HG03571 (cell line): ENCODE measurements around the gene ADAMTS8.

Experiments used
- ATAC-seq: cut with Tn5 transposase; IDR thresholded peaks from one replicate; pipeline ENCODE4 v1.9.1; 2021; ENCODE audit not compliant: unreplicated experiment

ADAMTS8 gene

GRCh38 chr11:130428316-130429119 lies at the start of gene ADAMTS8:
Gene ADAMTS8, minus strand, starts transcription at chr11:130428609. Its CDS starts 323 bp downstream, at chr11:130428286.
- ATAC-seq = no peak

GRCh38 chr11:130477586-130478203 lies 49.3 kb upstream of the ADAMTS8 start:
- ATAC-seq = no peak

- ATAC-seq = no peak
Measured at GRCh38 chr11:130476922-130477491, 48.6 kb upstream of the ADAMTS8 start.

- ATAC-seq = no peak
Measured at GRCh38 chr11:130476200-130476921, 48.0 kb upstream of the ADAMTS8 start.

DNA sequence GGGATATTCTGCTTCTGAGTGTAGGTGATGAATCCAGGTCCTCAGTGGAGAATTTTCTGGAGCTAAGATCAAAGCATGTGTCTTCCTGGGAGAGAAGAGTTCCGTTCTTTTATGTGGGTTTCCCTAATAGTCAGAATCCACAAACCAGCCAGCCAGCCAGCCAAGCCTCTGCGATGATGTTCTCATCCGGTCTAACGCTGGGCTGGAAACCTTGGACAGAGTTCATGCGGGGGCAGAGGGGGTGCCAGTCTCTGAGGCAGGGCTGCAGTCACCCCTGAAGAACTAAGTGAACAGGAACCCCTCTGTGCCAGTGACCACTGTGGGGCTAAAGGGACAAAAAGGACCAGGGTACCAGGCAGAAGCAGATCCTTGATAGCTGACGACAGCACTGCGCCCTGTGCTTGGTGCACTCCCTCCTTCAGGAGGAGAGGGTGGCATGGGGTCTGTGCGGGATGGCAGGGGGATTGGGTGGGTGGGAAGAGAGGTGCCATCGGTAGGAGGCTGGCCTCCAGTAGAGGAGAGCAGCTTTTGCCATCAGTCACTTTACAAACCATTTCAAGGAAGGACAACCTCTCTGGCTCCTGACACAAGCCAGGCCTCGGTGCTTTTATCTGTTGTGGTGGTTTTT lies 47.1 kb upstream of the ADAMTS8 start:
- ATAC-seq = no peak

- ATAC-seq = no peak
Measured at GRCh38 chr11:130474637-130475400, 46.4 kb upstream of the ADAMTS8 start.

GRCh38 chr11:130473795-130474377 lies 45.5 kb upstream of the ADAMTS8 start:
- no peak for ATAC-seq

DNA sequence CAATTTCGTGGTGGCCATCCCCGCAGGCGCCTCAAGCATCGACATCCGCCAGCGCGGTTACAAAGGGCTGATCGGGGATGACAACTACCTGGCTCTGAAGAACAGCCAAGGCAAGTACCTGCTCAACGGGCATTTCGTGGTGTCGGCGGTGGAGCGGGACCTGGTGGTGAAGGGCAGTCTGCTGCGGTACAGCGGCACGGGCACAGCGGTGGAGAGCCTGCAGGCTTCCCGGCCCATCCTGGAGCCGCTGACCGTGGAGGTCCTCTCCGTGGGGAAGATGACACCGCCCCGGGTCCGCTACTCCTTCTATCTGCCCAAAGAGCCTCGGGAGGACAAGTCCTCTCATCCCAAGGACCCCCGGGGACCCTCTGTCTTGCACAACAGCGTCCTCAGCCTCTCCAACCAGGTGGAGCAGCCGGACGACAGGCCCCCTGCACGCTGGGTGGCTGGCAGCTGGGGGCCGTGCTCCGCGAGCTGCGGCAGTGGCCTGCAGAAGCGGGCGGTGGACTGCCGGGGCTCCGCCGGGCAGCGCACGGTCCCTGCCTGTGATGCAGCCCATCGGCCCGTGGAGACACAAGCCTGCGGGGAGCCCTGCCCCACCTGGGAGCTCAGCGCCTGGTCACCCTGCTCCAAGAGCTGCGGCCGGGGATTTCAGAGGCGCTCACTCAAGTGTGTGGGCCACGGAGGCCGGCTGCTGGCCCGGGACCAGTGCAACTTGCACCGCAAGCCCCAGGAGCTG lies 44.8 kb upstream of the ADAMTS8 start:
- no peak for ATAC-seq

DNA sequence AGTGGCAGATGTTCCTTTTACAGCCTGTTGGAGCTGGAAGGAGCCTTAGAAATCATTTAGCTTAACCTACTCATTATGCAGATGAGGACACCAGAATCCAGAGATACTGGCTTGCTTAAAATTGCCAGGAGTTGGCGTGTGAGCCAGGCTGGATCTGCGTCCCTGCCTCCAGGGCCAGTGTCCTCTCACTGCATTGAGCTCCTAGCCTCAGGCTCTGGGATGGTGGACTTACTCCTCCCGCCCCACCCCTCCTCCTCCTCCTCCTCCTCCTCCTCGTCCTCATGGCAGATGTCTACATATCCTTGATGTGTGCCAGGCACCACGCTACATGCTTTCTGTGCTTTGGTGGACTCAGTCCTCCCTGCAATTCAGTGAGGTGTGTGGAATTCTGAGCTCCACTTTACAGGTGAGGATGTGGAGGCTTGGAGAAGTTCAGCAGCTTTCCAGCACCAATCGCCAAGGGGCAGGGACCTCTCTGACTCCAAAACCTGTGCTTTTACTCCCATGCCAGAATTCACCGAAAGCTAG lies 44.1 kb upstream of the ADAMTS8 start:
- no peak for ATAC-seq

DNA sequence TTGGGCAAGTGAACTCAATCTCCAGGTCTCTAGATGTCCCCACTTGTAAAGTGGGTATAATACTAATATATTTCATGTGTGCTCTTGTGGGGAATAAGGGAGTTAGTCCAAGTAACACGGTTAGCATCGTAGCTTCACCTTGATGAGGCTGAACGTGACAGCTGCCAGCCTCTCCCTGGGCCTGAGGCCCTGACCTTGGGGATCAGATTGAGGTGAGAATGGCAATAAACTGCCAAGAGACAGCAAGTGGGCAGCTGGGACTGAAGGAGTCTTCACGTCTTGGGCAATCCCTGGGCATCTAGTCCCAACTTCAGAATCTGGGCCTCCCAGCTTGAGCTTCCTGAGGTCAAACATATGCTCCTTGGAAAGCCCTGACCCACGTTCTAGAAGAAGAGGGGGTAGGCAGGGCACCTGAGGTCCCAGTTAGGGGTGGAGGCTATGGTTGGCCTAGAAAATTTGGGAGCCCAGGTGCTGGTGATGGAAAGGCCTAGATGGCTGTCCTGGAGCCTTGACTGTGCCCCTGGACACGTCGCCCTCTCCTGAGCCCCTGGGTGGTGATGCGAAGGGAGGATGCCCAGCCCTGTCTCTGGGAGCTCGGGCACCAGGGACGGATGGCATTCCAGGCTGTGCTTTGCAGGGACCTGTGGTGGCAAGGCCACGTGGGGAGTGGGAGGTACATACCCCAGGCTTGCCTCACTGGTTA lies 43.5 kb upstream of the ADAMTS8 start:
- ATAC-seq = no peak

- no peak for ATAC-seq
Measured at GRCh38 chr11:130470832-130471706, 42.7 kb upstream of the ADAMTS8 start.

- no peak for ATAC-seq
Measured at GRCh38 chr11:130469181-130469580, 40.8 kb upstream of the ADAMTS8 start.

DNA sequence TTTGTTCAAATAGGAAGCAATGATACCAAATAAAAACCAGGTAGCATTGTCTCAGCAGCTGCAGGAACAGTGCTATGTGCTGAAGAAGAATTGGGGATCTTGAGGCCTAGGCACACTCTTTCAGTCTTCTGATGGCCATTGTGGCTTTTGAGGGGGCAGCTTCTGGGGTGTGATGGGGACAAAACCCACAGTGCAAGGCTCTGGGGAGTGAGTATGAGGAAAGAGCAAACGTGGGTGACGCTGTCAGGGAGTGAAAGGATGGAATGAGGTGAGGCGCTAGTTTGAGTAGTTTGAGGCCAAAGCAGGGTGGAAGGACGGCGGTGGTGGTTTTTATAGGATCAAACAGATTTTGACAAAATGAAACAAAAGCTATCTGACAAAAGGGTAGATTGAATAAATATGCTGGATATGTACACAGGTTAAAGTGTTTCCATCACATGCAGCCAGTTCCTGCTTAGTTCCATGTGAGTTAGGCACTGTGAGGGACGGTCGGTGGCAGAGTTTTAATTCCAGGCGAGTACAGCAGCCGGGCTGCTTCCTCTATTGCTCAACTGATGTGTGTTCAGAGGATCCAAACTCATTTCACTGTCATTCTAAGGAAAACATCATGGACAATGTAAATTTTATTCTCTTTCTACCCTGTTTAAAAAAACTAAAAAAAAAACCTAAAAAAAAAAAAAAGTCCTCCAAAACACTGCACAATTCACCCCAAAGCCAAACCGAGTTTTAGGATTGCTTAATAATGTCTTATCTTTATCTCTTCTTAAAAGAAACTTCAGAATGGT lies 38.9 kb upstream of the ADAMTS8 start:
- no peak for ATAC-seq

DNA sequence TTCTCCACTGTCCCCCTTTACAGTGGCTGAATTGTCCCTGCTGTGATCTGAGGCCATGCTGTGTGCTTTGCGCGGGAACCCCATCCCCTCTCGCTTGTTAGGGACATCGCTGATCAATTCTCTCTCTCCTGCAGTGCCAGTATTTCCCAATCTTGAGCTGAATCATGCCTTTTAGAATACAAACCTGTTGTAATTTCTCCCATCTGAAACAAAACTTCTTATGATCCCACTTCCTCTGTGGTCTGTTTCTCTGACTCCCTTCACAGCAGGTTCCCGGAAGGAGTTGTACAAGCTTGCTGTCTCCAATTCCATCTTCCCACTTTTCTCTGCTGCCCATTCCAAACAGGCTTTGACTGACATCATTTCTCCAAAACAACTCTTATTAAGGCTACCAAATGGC lies 36.9 kb upstream of the ADAMTS8 start:
- ATAC-seq = no peak

GRCh38 chr11:130464291-130464812 lies 35.9 kb upstream of the ADAMTS8 start:
- ATAC-seq = no peak

DNA sequence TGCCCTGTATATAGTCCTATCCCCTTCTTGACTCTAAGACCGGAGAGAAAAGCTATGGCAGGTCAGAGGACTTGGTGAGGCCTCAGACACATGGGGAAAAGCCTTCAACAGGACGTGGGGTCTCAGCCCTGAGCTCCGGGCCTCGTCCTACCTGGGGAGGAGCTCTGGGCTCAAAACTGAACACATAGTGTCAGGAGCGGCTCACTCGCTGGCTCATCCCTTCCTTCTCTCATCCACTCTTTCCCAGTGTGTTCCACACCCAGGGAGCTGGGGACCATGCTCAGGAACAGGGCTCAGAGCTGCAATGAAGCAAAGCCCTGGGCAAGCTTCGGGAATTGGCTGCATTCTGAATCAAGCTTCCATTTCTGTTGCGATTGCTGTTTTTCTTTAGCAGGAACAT lies 34.5 kb upstream of the ADAMTS8 start:
- ATAC-seq = no peak
